Psoas muscle (tissue), 8 donors: ENCODE measurements around the gene CEP162. TPM values are rescaled to one million over a fixed set of nuclear protein-coding genes. Genes with fewer than 3 reads are reported as not detected.

Experiments
- ATAC-seq, 4 donors: fragments of 200-7000 bp; cut with Tn5 transposase; one replicate each; pipeline ENCODE4 v1.9.1; 2020; ENCODE audit warnings: moderate library complexity in 3 of 4, mild to moderate bottlenecking in 2 of 4
- DNase-seq, 2 donors: peaks; one replicate each; pipeline ENCODE4 v3.0.0-alpha.2; 2020
- H3K27ac ChIP-seq: fragments of 200-600 bp; one replicate; pipeline ENCODE4 v1.8.0; 2022
- H3K27me3 ChIP-seq, 3 donors: fragments of 200-600 bp in 1 of 3; one replicate each; pipeline versions ENCODE4 v1.6.1 to v1.8.0; 2013 to 2022; ENCODE audit warnings: low read length in 2 of 3, mild to moderate bottlenecking in 2 of 3, moderate library complexity in 1 of 3; ENCODE audit not compliant: insufficient read depth in 3 of 3
- H3K36me3 ChIP-seq, 2 donors: fragments of 200-600 bp in 1 of 2; one replicate each; pipeline versions ENCODE4 v1.6.1 to v1.8.0; 2013 to 2022; ENCODE audit warnings: low read depth in 1 of 2, mild to moderate bottlenecking in 1 of 2, moderate library complexity in 1 of 2; ENCODE audit not compliant: insufficient read depth in 1 of 2
- H3K4me1 ChIP-seq: fragments of 200-600 bp; one replicate; pipeline ENCODE4 v1.8.0; 2022
- H3K4me3 ChIP-seq: fragments of 200-600 bp; one replicate; pipeline ENCODE4 v1.8.0; 2022; ENCODE audit warnings: mild to moderate bottlenecking
- H3K9me3 ChIP-seq: fragments of 200-600 bp; one replicate; pipeline ENCODE4 v1.8.0; 2022
- WGBS, 3 donors: extraction: QIAGEN DNeasy Blood & Tissue Kit; methylation state at CpG; one replicate each; pipeline versions ENCODE4 v1.1.6 to v1.1.7; 2013; 5-methylcytosine and 5-hydroxymethylcytosine counted together
- intact Hi-C, 2 donors: fragments of 100-400 bp; cut with DNase I; formaldehyde crosslinking; loops; one replicate each; pipeline versions ENCODE4 v1.11.0 to v1.14.2; 2022
- polyA plus RNA-seq, 3 donors: library from polyadenylated mRNA; stranded (reverse); fragments of 200-250 nt; gene quantifications; one replicate each; pipeline ENCODE4 v1.2.3, GENCODE V29; 2013
- total RNA-seq, 4 donors: library from RNA; stranded (reverse); fragmentation: NEBNext Ultra II Directional in 2 of 4; extraction: Animal tissue kit (Norgen Biotek cat#: 25700) in 2 of 4; gene quantifications; one replicate each; pipeline versions ENCODE4 v1.2.1 to v1.2.4, GENCODE V29; 2021 to 2023
- TF ChIP-seq, protein P1 (sequence below): fragments of 200-600 bp; IDR thresholded peaks from one replicate; pipeline ENCODE4 v1.8.0; 2022; ENCODE audit warnings: antibody characterized with exemption
- donor health status: healthy with polysubstance abuse.
- donor health status: DM: no; HTN: no; CAD: no; lungs with moderate emphysema.
- donor health status: Bipolar disorder and iron deficiency.
- donor health status: healthy.
- donor health status: DM: yes; HTN: yes; CAD: no.
- donor health status: DM: no; HTN: no; CAD: no.
- donor health status: DM: no; HTN: no; CAD: no.
- donor health status: DM: yes; HTN: yes; CAD: no.

The CEP162 gene
- total and polyA plus RNA-seq, 7 donors: 1.5 to 4.0 (median 2.4) TPM

DNA sequence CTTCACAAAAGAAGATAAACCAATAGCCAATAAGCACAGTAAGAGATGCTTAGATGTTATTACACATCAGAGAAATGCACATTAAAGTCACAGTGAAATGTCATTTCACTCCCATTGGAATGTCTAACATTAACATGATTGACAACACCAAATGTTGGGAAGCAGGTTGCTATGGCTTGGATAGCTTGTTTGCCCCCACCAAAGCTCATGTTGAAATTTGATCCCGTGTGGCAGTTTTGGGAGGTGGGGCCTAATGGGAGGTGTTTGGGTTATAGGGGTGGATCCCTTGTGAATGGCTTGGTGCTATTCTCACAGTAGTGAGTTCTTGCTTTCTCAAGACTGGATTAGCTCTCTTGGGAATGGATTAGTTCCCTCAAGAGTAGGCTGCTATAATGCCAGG lies 149.1 kb downstream of the CEP162 start:
- Histone ChIP-seq H3K27ac (no peak overlapping the region), H3K4me3 (no peak overlapping the region)
- TF ChIP-seq, protein P1, sequence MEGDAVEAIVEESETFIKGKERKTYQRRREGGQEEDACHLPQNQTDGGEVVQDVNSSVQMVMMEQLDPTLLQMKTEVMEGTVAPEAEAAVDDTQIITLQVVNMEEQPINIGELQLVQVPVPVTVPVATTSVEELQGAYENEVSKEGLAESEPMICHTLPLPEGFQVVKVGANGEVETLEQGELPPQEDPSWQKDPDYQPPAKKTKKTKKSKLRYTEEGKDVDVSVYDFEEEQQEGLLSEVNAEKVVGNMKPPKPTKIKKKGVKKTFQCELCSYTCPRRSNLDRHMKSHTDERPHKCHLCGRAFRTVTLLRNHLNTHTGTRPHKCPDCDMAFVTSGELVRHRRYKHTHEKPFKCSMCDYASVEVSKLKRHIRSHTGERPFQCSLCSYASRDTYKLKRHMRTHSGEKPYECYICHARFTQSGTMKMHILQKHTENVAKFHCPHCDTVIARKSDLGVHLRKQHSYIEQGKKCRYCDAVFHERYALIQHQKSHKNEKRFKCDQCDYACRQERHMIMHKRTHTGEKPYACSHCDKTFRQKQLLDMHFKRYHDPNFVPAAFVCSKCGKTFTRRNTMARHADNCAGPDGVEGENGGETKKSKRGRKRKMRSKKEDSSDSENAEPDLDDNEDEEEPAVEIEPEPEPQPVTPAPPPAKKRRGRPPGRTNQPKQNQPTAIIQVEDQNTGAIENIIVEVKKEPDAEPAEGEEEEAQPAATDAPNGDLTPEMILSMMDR: no peak

DNA sequence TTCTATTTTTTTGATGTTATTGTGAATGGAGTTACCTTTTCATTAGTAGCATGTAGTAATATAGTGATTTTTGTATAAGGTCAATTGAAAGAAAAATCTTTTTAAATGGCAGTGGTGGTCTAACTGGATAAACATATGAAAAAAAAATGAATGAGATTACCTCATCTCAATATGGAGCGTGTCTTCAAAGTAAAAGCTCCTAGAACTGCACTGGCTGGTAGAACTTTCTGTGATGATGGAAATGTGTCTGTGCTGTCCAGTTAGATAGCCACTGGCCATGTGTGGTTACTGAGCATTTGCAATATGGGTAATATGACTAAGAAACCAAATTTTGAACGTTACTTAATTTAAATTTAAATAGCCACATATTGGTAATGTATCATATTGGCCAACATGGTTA lies 149.8 kb downstream of the CEP162 start:
- intact Hi-C loops: no loop called here

More for the DNA sequence above, 149.1 kb downstream of the CEP162 start:
- DNase-seq (no peak), ATAC-seq (no peak)
- Histone ChIP-seq H3K4me1 (no peaks in the 10 kb centered on the region), H3K36me3 (no peaks in the 10 kb centered on the region), H3K9me3 (no peaks in the 10 kb centered on the region), H3K27me3 (no peaks in the 10 kb centered on the region)
- intact Hi-C loops: no loop called here
- 10 to 12% (median 11%) methylated on average over 1 of the region's 1 CpG for WGBS, 3 donors

GRCh38 chr6:84074988-84075781 lies 152.3 kb downstream of the CEP162 start:
- TF ChIP-seq, protein P1: no peak
- Histone ChIP-seq H3K4me3 (no peak overlapping the region), H3K9me3 (no peaks in the 10 kb centered on the region), H3K4me1 (no peaks in the 10 kb centered on the region), H3K27ac (no peak overlapping the region), H3K36me3 (no peaks in the 10 kb centered on the region), H3K27me3 (no peaks in the 10 kb centered on the region)
- ATAC-seq (no peak), DNase-seq (no peak)
- 38 to 46% (median 40%) methylated on average over 6 of the region's 6 CpGs for WGBS, 3 donors
- intact Hi-C loops: no loop called here

More for the DNA sequence above, 149.8 kb downstream of the CEP162 start:
- DNase-seq (no peak), ATAC-seq (no peak)
- TF ChIP-seq, protein P1: no peak
- Histone ChIP-seq H3K9me3 (no peaks in the 10 kb centered on the region), H3K27me3 (no peaks in the 10 kb centered on the region), H3K27ac (no peak overlapping the region), H3K4me3 (no peak overlapping the region), H3K4me1 (no peaks in the 10 kb centered on the region), H3K36me3 (no peaks in the 10 kb centered on the region)
- 76 to 85% (median 81%) methylated on average over 2 of the region's 2 CpGs for WGBS, 3 donors

Other genes with a start within 250 kb of the CEP162 start
- under 1 TPM in 3 of 4 donors, not detected in 1; 0.13 to 0.20 (median 0.16) TPM for gene MRAP2, start 193.9 kb downstream of the CEP162 start, total RNA-seq
- under 1 TPM; 0.04 to 0.42 (median 0.26) TPM for gene MRAP2, start 193.9 kb downstream of the CEP162 start, polyA plus RNA-seq